Endothelial cell of umbilical vein (primary cell): ENCODE results near the gene ONECUT2. TPM values are rescaled to one million over a fixed set of nuclear protein-coding genes. Genes with fewer than 3 reads are reported as not detected.

Experiments
- BruUV-seq: library from RNA; stranded (reverse); fragments of 400-500 nt; replicated peaks from 2 replicates; lab custom pipeline; 2021; lab: Mats Ljungman, UMichigan
- CTCF ChIA-PET: fragments of 300-600, 350-600 bp; sonication (Branson Sonifier 250); formaldehyde crosslinking; loops from one replicate; lab custom pipeline; 2021; ENCODE audit warnings: antibody characterized with exemption, inconsistent platforms; lab: Charles Lee
- POLR2A ChIA-PET: fragments of 300-600, 350-600 bp; sonication (Branson Sonifier 250); formaldehyde crosslinking; loops from one replicate; lab custom pipeline; 2021; ENCODE audit warnings: antibody characterized with exemption, inconsistent platforms; lab: Charles Lee
- DNase-seq: peaks from one replicate; pipeline ENCODE4 v3.0.0-alpha.2; 2011; ENCODE audit warnings: low read depth, low spot score
- FAIRE-seq: peaks from 2 replicates; lab custom pipeline; 2011; peaks lifted over from hg19 to GRCh38; lab: Jason Lieb, UNC
- H2AFZ ChIP-seq: 2 replicates; pipeline ENCODE4 v1.6.0; 2012; ENCODE audit warnings: low read depth, low read length, control low read depth, inconsistent platforms
- H3K27ac ChIP-seq: 2 replicates; pipeline ENCODE4 v1.5.1; 2011; ENCODE audit warnings: low read depth, mild to moderate bottlenecking, control low read depth, low read length, moderate library complexity; ENCODE audit not compliant: insufficient read depth
- H3K27me3 ChIP-seq, 2 experiments: 2 replicates each; pipeline versions ENCODE4 v1.6.0 to v1.6.1; 2011; ENCODE audit warnings: low read length in 2 of 2, mixed read lengths in 1 of 2; ENCODE audit not compliant: control insufficient read depth in 2 of 2, insufficient read depth in 2 of 2
- H3K36me3 ChIP-seq, 2 experiments: 2 replicates in 1 of 2; 3 replicates in 1 of 2; pipeline ENCODE4 v1.5.1; 2011; ENCODE audit warnings: low read length in 2 of 2, mild to moderate bottlenecking in 1 of 2, moderate library complexity in 1 of 2; ENCODE audit not compliant: control insufficient read depth in 2 of 2, insufficient read depth in 2 of 2; ENCODE audit errors: extremely low read depth in 1 of 2
- H3K4me1 ChIP-seq: 3 replicates; pipeline ENCODE4 v1.5.1; 2011; ENCODE audit warnings: mild to moderate bottlenecking, low read length; ENCODE audit not compliant: control insufficient read depth, insufficient read depth; ENCODE audit errors: extremely low read depth
- H3K4me2 ChIP-seq: 2 replicates; pipeline ENCODE4 v1.6.1; 2011; ENCODE audit warnings: low read length, control low read depth, mixed read lengths; ENCODE audit not compliant: insufficient read depth
- H3K4me3 ChIP-seq, 3 experiments: fragments of 200-600 bp in 1 of 3; sonication (generic), shearing (Covaris generic) in 1 of 3; replicated peaks in 1 of 3; 2 replicates each; pipeline ENCODE4 v1.5.1; 2011 to 2016; ENCODE audit warnings: control low read depth in 3 of 3, low read length in 3 of 3, mild to moderate bottlenecking in 2 of 3, inconsistent platforms in 1 of 3, low read depth in 1 of 3, moderate library complexity in 1 of 3; ENCODE audit not compliant: insufficient read depth in 1 of 3
- H3K79me2 ChIP-seq: 2 replicates; pipeline ENCODE4 v1.6.0; 2012; ENCODE audit warnings: low read length, inconsistent platforms; ENCODE audit not compliant: control insufficient read depth, insufficient read depth
- H3K9ac ChIP-seq: replicated peaks from 2 replicates; pipeline ENCODE3; 2011; ENCODE audit warnings: low read length, control low read depth; ENCODE audit not compliant: insufficient read depth; ENCODE audit errors: extremely low read depth
- H3K9me1 ChIP-seq: replicated peaks from 3 replicates; pipeline ENCODE4 v1.6.0; 2011; ENCODE audit warnings: mild to moderate bottlenecking, low read length; ENCODE audit not compliant: control insufficient read depth, insufficient read depth; ENCODE audit errors: extremely low read depth
- H3K9me3 ChIP-seq: replicated peaks from 2 replicates; pipeline ENCODE4 v1.5.1; 2012; ENCODE audit warnings: low read length, inconsistent platforms; ENCODE audit not compliant: control insufficient read depth, insufficient read depth
- H4K20me1 ChIP-seq: replicated peaks from 2 replicates; pipeline ENCODE3; 2011; ENCODE audit warnings: mild to moderate bottlenecking, low read length; ENCODE audit not compliant: control insufficient read depth, insufficient read depth; ENCODE audit errors: extremely low read depth
- CTCF ChIP-seq, 2 donors: IDR thresholded peaks; 1 replicate in 1 of 2; 2 replicates in 1 of 2; pipeline ENCODE4 v1.5.1; 2011; ENCODE audit warnings: low read length in 2 of 2, mild to moderate bottlenecking in 2 of 2, moderate library complexity in 2 of 2, control low read depth in 1 of 2, inconsistent platforms in 1 of 2, low read depth in 1 of 2; ENCODE audit not compliant: insufficient read depth in 1 of 2; ENCODE audit errors: extremely low read depth in 1 of 2
- EZH2 ChIP-seq: IDR thresholded peaks from 2 replicates; pipeline ENCODE4 v1.6.1; 2012; ENCODE audit warnings: borderline replicate concordance, low read depth, mild to moderate bottlenecking, moderate library complexity, low read length, inconsistent platforms; ENCODE audit not compliant: severe bottlenecking
- FOS ChIP-seq: IDR thresholded peaks from 2 replicates; pipeline ENCODE4 v1.6.1; 2011; ENCODE audit warnings: mild to moderate bottlenecking, low read length, moderate library complexity, borderline replicate concordance; ENCODE audit not compliant: insufficient read depth
- GATA2 ChIP-seq: IDR thresholded peaks from 2 replicates; pipeline ENCODE4 v1.7.0; 2011; ENCODE audit warnings: low read depth, mild to moderate bottlenecking, moderate library complexity, mixed read lengths, low read length; ENCODE audit not compliant: insufficient read length, insufficient read depth
- JUN ChIP-seq: IDR thresholded peaks from 2 replicates; pipeline ENCODE4 v1.6.1; 2011; ENCODE audit warnings: borderline replicate concordance, low read depth; ENCODE audit not compliant: insufficient read length, insufficient read depth
- MAX ChIP-seq: IDR thresholded peaks from 2 replicates; pipeline ENCODE4 v1.6.1; 2011; ENCODE audit not compliant: insufficient read depth, insufficient read length
- MYC ChIP-seq: IDR thresholded peaks from one replicate; pipeline ENCODE4 v1.6.1; 2011; ENCODE audit warnings: mild to moderate bottlenecking, low read depth, low read length
- POLR2A ChIP-seq: IDR thresholded peaks from 2 replicates; pipeline ENCODE4 v1.6.1; 2012; ENCODE audit warnings: low read depth, mild to moderate bottlenecking, control low read depth, low read length
- POLR2AphosphoS5 ChIP-seq: IDR thresholded peaks from 2 replicates; pipeline ENCODE4 v1.6.1; 2012; ENCODE audit warnings: low read depth, mild to moderate bottlenecking, control low read depth, low read length, moderate library complexity; ENCODE audit not compliant: insufficient read depth
- dilution Hi-C: fragments of 300-500 bp; cut with MboI; formaldehyde crosslinking; loops from one replicate; pipeline ENCODE4 v1.15.0; 2019; ENCODE audit warnings: low sequenced_read_pairs; ENCODE audit not compliant: extremely low pct_ligation_motif_present
- intact Hi-C: fragments of 100-400 bp; cut with micrococcal nuclease; formaldehyde crosslinking; loops from one replicate; pipeline ENCODE4 v1.10.0; 2022
- polyA plus RNA-seq, 4 experiments: library from polyadenylated mRNA; depleted of rRNA in 3 of 4; stranded (reverse) in 3 of 4; unstranded in 1 of 4; fragments of >200 nt; gene quantifications; 2 replicates each; pipeline versions ENCODE4 v1.2.1 to v1.2.3, GENCODE V29; 2011 to 2012; ENCODE audit warnings: missing spikeins in 1 of 4
- total RNA-seq: library from RNA; stranded (reverse); gene quantifications from 2 replicates; pipeline ENCODE4 v1.2.3, GENCODE V29; 2021

ONECUT2 gene
- total and polyA plus RNA-seq, 2 donors (not counting 3 experiments of a cell fraction or from before 2014, with no cell fraction given): 0.01 to 0.62 TPM

- no peak overlapping the region for H3K4me3 ChIP-seq
- no peak overlapping the region for H3K9ac ChIP-seq
- intact Hi-C loops (no loop called here), dilution Hi-C loops (no loop called here)
- POLR2A ChIA-PET: no interaction called here
- peaks cover 0 to 2% of the 10 kb centered on the region in 2 experiments for H3K27me3 ChIP-seq
- H3K4me1 ChIP-seq: no peaks in the 10 kb centered on the region
- no TSS peak for BruUV-seq
- CTCF ChIA-PET: no interaction called here
- no peak for TF ChIP-seq CTCF (IDR thresholded peaks at IDR 0.05; ENCODE audit: extremely low read depth in 1 of 2, insufficient read depth in 1 of 2, low read depth in 1 of 2, low read length in 2 of 2)
- no peak for TF ChIP-seq POLR2A
- no peak for TF ChIP-seq MAX
- TF ChIP-seq POLR2AphosphoS5: no peak
- no peak for TF ChIP-seq GATA2
- no peak for TF ChIP-seq MYC
- no peak for TF ChIP-seq EZH2
- no peak for TF ChIP-seq JUN
- no peak for TF ChIP-seq FOS
- H3K79me2 ChIP-seq: no peaks in the 10 kb centered on the region
- no peak overlapping the region for H2AFZ ChIP-seq
- DNase-seq: no peak
- no peaks in the 10 kb centered on the region for H3K36me3 ChIP-seq
- no peak overlapping the region for H3K27ac ChIP-seq
- no peaks in the 10 kb centered on the region for H4K20me1 ChIP-seq
- no peak for FAIRE-seq
- no peaks in the 10 kb centered on the region for H3K9me1 ChIP-seq
- H3K4me2 ChIP-seq: no peak overlapping the region
- H3K9me3 ChIP-seq: no peaks in the 10 kb centered on the region
Observed at GRCh38 chr18:57516056-57516455, 80.9 kb downstream of the ONECUT2 start.
